CD4-positive, CD25-positive, alpha-beta regulatory T cell (primary cell): ENCODE data around the gene WNK2. TPM values are rescaled to one million over a fixed set of nuclear protein-coding genes. Genes with fewer than 3 reads are reported as not detected.

Experiments used
- ATAC-seq, 2 donors: fragments of 150-1000 bp; cut with Tn5 transposase; one replicate each; pipeline ENCODE4 v1.10.0; 2021; ENCODE audit warnings: low read depth in 2 of 2, moderate number of reproducible peaks in 2 of 2, moderate library complexity in 1 of 2
- DNase-seq, 3 donors: peaks; one replicate each; pipeline versions ENCODE4 v3.0.0 to v3.0.0-alpha.2; 2012 to 2022; ENCODE audit warnings: mixed read lengths in 1 of 3
- H3K27ac ChIP-seq: one replicate; pipeline ENCODE4 v1.7.0; 2013; ENCODE audit warnings: mild to moderate bottlenecking, low read length; ENCODE audit not compliant: insufficient read depth, poor library complexity, severe bottlenecking
- H3K27me3 ChIP-seq: one replicate; pipeline ENCODE4 v1.7.0; 2013; ENCODE audit warnings: low read length; ENCODE audit not compliant: control insufficient read depth, insufficient read depth
- H3K36me3 ChIP-seq: one replicate; pipeline ENCODE4 v1.7.0; 2013; ENCODE audit warnings: mild to moderate bottlenecking, low read length, moderate library complexity; ENCODE audit not compliant: control insufficient read depth, insufficient read depth
- H3K4me1 ChIP-seq: 2 replicates; pipeline ENCODE4 v1.7.0; 2013; ENCODE audit warnings: mild to moderate bottlenecking, low read length; ENCODE audit not compliant: insufficient read depth, control insufficient read depth, poor library complexity, severe bottlenecking
- H3K4me3 ChIP-seq: one replicate; pipeline ENCODE4 v1.7.0; 2013; ENCODE audit warnings: low read depth, mild to moderate bottlenecking, low read length, moderate library complexity
- H3K9me3 ChIP-seq, 2 experiments: 1 replicate in 1 of 2; 2 replicates in 1 of 2; pipeline ENCODE4 v1.7.0; 2013; ENCODE audit warnings: low read length in 2 of 2, mild to moderate bottlenecking in 1 of 2, moderate library complexity in 1 of 2; ENCODE audit not compliant: control insufficient read depth in 2 of 2
- H3K27ac Mint-ChIP-seq, 3 donors: one replicate each; pipeline ENCODE4 v1.8.0; 2020 to 2022; ENCODE audit warnings: mild to moderate bottlenecking in 3 of 3, mixed read lengths in 3 of 3, moderate library complexity in 2 of 3
- H3K27me3 Mint-ChIP-seq: one replicate; pipeline ENCODE4 v1.8.0; 2022; ENCODE audit warnings: mild to moderate bottlenecking, mixed read lengths
- H3K36me3 Mint-ChIP-seq: one replicate; pipeline ENCODE4 v1.8.0; 2020; ENCODE audit warnings: mixed read lengths
- H3K4me1 Mint-ChIP-seq, 4 donors: one replicate each; pipeline ENCODE4 v1.8.0; 2020 to 2022; ENCODE audit warnings: mixed read lengths in 4 of 4, mild to moderate bottlenecking in 1 of 4
- H3K4me3 Mint-ChIP-seq, 4 donors: one replicate each; pipeline ENCODE4 v1.8.0; 2020 to 2022; ENCODE audit warnings: mild to moderate bottlenecking in 4 of 4, mixed read lengths in 4 of 4, moderate library complexity in 3 of 4
- H3K9me3 Mint-ChIP-seq, 7 donors: one replicate each; pipeline ENCODE4 v1.8.0; 2020 to 2022; ENCODE audit warnings: mixed read lengths in 7 of 7, mild to moderate bottlenecking in 3 of 7, moderate library complexity in 2 of 7
- polyA plus RNA-seq, 4 donors: library from polyadenylated mRNA; unstranded; fragments of 300-500 nt; fragmentation: Illumina TruSeq; gene quantifications; one replicate each; pipeline ENCODE4 v1.2.3, GENCODE V29; 2021
- total RNA-seq: library from RNA; stranded (reverse); gene quantifications from one replicate; pipeline ENCODE4 v1.2.3, GENCODE V29; 2022

The WNK2 gene
- total and polyA plus RNA-seq, 5 donors from 2014 or later = 0.22 TPM; not detected in 4

GRCh38 chr9:93193388-93194220, 9.7 kb downstream of the WNK2 start:
- H3K36me3 Mint-ChIP-seq = no peaks in the 10 kb centered on the region
- no peak overlapping the region for H3K4me3 Mint-ChIP-seq
- H3K9me3 Mint-ChIP-seq = peaks cover 0 to 2% (median 0%) of the 10 kb centered on the region in 7 donors
- Histone ChIP-seq H3K36me3 (no peaks in the 10 kb centered on the region), H3K4me3 (no peak overlapping the region), H3K27me3 (no peaks in the 10 kb centered on the region), H3K9me3 (no peaks in the 10 kb centered on the region), H3K27ac (no peak overlapping the region), H3K4me1 (no peaks in the 10 kb centered on the region)
- ATAC-seq (no peak), DNase-seq (no peak)
- no peaks in the 10 kb centered on the region for H3K4me1 Mint-ChIP-seq
- H3K27me3 Mint-ChIP-seq = peaks cover 12% of the 10 kb centered on the region
- no peak overlapping the region for H3K27ac Mint-ChIP-seq

GRCh38 chr9:93194221-93194625, 10.3 kb downstream of the WNK2 start:
- Histone ChIP-seq H3K4me1 (no peaks in the 10 kb centered on the region), H3K9me3 (no peaks in the 10 kb centered on the region), H3K27me3 (no peaks in the 10 kb centered on the region), H3K27ac (no peak overlapping the region), H3K4me3 (no peak overlapping the region), H3K36me3 (no peaks in the 10 kb centered on the region)
- no peaks in the 10 kb centered on the region for H3K4me1 Mint-ChIP-seq
- DNase-seq (no peak), ATAC-seq (no peak)
- H3K27ac Mint-ChIP-seq = no peak overlapping the region
- H3K9me3 Mint-ChIP-seq = peaks cover 0 to 2% (median 0%) of the 10 kb centered on the region in 7 donors
- peaks cover 12% of the 10 kb centered on the region for H3K27me3 Mint-ChIP-seq
- H3K4me3 Mint-ChIP-seq = no peak overlapping the region
- no peaks in the 10 kb centered on the region for H3K36me3 Mint-ChIP-seq

GRCh38 chr9:93194641-93195040, 10.7 kb downstream of the WNK2 start:
- Mint-ChIP-seq H3K4me3 (no peak overlapping the region), H3K27ac (no peak overlapping the region), H3K4me1 (no peaks in the 10 kb centered on the region), H3K27me3 (peaks cover 12% of the 10 kb centered on the region), H3K9me3 (peaks cover 0 to 2% (median 0%) of the 10 kb centered on the region in 7 donors), H3K36me3 (no peaks in the 10 kb centered on the region)
- ATAC-seq (no peak), DNase-seq (no peak)
- Histone ChIP-seq H3K27ac (no peak overlapping the region), H3K36me3 (no peaks in the 10 kb centered on the region), H3K9me3 (no peaks in the 10 kb centered on the region), H3K4me1 (no peaks in the 10 kb centered on the region), H3K27me3 (no peaks in the 10 kb centered on the region), H3K4me3 (no peak overlapping the region)

GRCh38 chr9:93196096-93197055, 12.4 kb downstream of the WNK2 start:
- no peaks in the 10 kb centered on the region for H3K9me3 ChIP-seq
- Mint-ChIP-seq H3K27me3 (peaks cover 7% of the 10 kb centered on the region), H3K9me3 (peaks cover 0 to 2% (median 0%) of the 10 kb centered on the region in 7 donors), H3K27ac (peak overlapping the region in 1 of 3 donors; percentile 27), H3K4me3 (peak overlapping the region in 1 of 4 donors; percentile 4), H3K36me3 (no peaks in the 10 kb centered on the region), H3K4me1 (no peaks in the 10 kb centered on the region)
- no peaks in the 10 kb centered on the region for H3K4me1 ChIP-seq
- ATAC-seq = no peak
- no peaks in the 10 kb centered on the region for H3K36me3 ChIP-seq
- no peak overlapping the region for H3K27ac ChIP-seq
- H3K27me3 ChIP-seq = no peaks in the 10 kb centered on the region
- H3K4me3 ChIP-seq = no peak overlapping the region
- DNase-seq = no peak

- Mint-ChIP-seq H3K36me3 (no peaks in the 10 kb centered on the region), H3K4me1 (no peaks in the 10 kb centered on the region), H3K27ac (no peak overlapping the region), H3K9me3 (peaks cover 0 to 2% (median 0%) of the 10 kb centered on the region in 7 donors), H3K4me3 (no peak overlapping the region), H3K27me3 (peaks cover 7% of the 10 kb centered on the region)
- no peaks in the 10 kb centered on the region for H3K9me3 ChIP-seq
- no peak overlapping the region for H3K4me3 ChIP-seq
- ATAC-seq (no peak), DNase-seq (no peak)
- H3K27me3 ChIP-seq = no peaks in the 10 kb centered on the region
- no peak overlapping the region for H3K27ac ChIP-seq
- no peaks in the 10 kb centered on the region for H3K4me1 ChIP-seq
- H3K36me3 ChIP-seq = no peaks in the 10 kb centered on the region
Observed at GRCh38 chr9:93197670-93198069, 13.7 kb downstream of the WNK2 start.

- Histone ChIP-seq H3K36me3 (no peaks in the 10 kb centered on the region), H3K27me3 (no peaks in the 10 kb centered on the region), H3K9me3 (no peaks in the 10 kb centered on the region), H3K4me1 (no peaks in the 10 kb centered on the region), H3K4me3 (no peak overlapping the region), H3K27ac (no peak overlapping the region)
- no peak overlapping the region for H3K4me3 Mint-ChIP-seq
- no peaks in the 10 kb centered on the region for H3K36me3 Mint-ChIP-seq
- H3K27ac Mint-ChIP-seq = peak overlapping the region in 1 of 3 donors; percentile 31
- no peak for ATAC-seq
- peaks cover 7% of the 10 kb centered on the region for H3K27me3 Mint-ChIP-seq
- H3K9me3 Mint-ChIP-seq = peaks cover 0 to 2% (median 0%) of the 10 kb centered on the region in 7 donors
- no peak for DNase-seq
- no peaks in the 10 kb centered on the region for H3K4me1 Mint-ChIP-seq
Observed at GRCh38 chr9:93198117-93198837, 14.3 kb downstream of the WNK2 start.

- peaks cover 7% of the 10 kb centered on the region for H3K27me3 Mint-ChIP-seq
- no peak for ATAC-seq
- H3K27ac Mint-ChIP-seq = peak overlapping the region in 1 of 3 donors; percentile 31
Observed at GRCh38 chr9:93198838-93199625, 15.1 kb downstream of the WNK2 start.

More at GRCh38 chr9:93198838-93199625, 15.1 kb downstream of the WNK2 start:
- Mint-ChIP-seq H3K4me3 (no peak overlapping the region), H3K36me3 (no peaks in the 10 kb centered on the region), H3K9me3 (peaks cover 0 to 2% (median 0%) of the 10 kb centered on the region in 7 donors), H3K4me1 (peaks cover 0 to 1% (median 0%) of the 10 kb centered on the region in 4 donors)
- no peaks in the 10 kb centered on the region for H3K9me3 ChIP-seq
- no peaks in the 10 kb centered on the region for H3K36me3 ChIP-seq
- no peaks in the 10 kb centered on the region for H3K4me1 ChIP-seq
- H3K4me3 ChIP-seq = no peak overlapping the region
- no peak for DNase-seq
- H3K27me3 ChIP-seq = no peaks in the 10 kb centered on the region
- no peak overlapping the region for H3K27ac ChIP-seq
